Activated T-helper 1 cell treated with anti-CD3 and anti-CD28 coated beads, Interleukin-12 subunit alpha, Interleukin-12 subunit beta, Interleukin-2, Interleukin-4 antibody, amounts not matched to agents 30 ng/mL and 10 ng/mL and 1 ng/mL, durations not matched to agents 14 hours and 24 hours and 36 hours (primary cell): ENCODE measurements around the gene PPA2. TPM values are rescaled to one million over a fixed set of nuclear protein-coding genes. Genes with fewer than 3 reads are reported as not detected.
"Not testable (repeated sequence)": the region's sequence is repeated elsewhere in the genome, so short reads cannot be mapped to it uniquely, and the experiment has no call there.

ENCODE experiments used
- DNase-seq: peaks from one replicate; pipeline ENCODE4 v3.0.0; 2021; ENCODE audit warnings: low spot score
- H3K27ac Mint-ChIP-seq: one replicate; pipeline ENCODE4 v1.8.0; 2021; ENCODE audit warnings: mild to moderate bottlenecking, mixed read lengths
- H3K27me3 Mint-ChIP-seq: one replicate; pipeline ENCODE4 v1.8.0; 2022; ENCODE audit warnings: mild to moderate bottlenecking, moderate library complexity, mixed read lengths; ENCODE audit not compliant: insufficient read depth
- H3K36me3 Mint-ChIP-seq: one replicate; pipeline ENCODE4 v1.8.0; 2021; ENCODE audit warnings: low read depth, mixed read lengths
- H3K4me1 Mint-ChIP-seq: one replicate; pipeline ENCODE4 v1.8.0; 2021; ENCODE audit warnings: low read depth, mixed read lengths
- H3K4me3 Mint-ChIP-seq: one replicate; pipeline ENCODE4 v1.8.0; 2021; ENCODE audit warnings: mild to moderate bottlenecking, moderate library complexity, mixed read lengths
- H3K9me3 Mint-ChIP-seq: one replicate; pipeline ENCODE4 v1.8.0; 2021; ENCODE audit warnings: mixed read lengths
- intact Hi-C: fragments of 100-400 bp; cut with micrococcal nuclease; formaldehyde crosslinking; loops from one replicate; pipeline ENCODE4 v1.15.1; 2024
- total RNA-seq: library from RNA; stranded (reverse); gene quantifications from 2 replicates; pipeline ENCODE4 v1.2.3, GENCODE V29; 2022

Gene PPA2
- total RNA-seq, 1 donor from 2014 or later, result 67.2 TPM

DNA sequence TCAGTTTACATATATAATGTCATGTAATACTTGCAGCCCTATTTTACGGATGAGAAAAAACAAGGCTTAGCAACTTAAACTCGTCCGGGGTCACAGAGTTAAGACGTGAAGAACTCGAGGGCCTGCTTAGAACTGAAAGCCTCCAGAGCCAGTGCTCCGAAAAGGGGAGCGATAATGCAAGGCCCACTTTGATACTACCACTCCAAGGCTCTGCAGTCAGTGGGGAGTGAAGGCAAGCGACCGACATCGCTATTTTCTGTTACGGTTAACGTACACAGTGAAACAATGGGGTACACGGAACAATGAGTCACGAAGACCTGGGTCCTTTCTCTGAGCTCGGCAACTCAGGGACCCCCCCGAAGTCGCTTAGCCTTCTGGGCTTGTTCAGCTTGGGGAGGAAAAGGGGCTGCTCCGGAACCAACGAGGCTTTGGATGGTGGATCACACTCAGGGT lies 965 bp downstream of the PPA2 start:
- intact Hi-C loops, result loop anchor here (1.0 to 5.0 kb wide), 10 partner anchors 167 to 611 kb away; partner anchors contain the start of genes GSTCD, INTS12 and TET2
- DNase-seq, result no peak
- peaks cover 2% of the 10 kb centered on the region for H3K27me3 Mint-ChIP-seq

GRCh38 chr4:105471566-105472176 lies 2.2 kb downstream of the PPA2 start:
- peaks cover 26% of the 10 kb centered on the region for H3K36me3 Mint-ChIP-seq
- peak; percentile 64 for DNase-seq
- intact Hi-C loops, result loop anchor here (1.0 to 5.0 kb wide), 4 partner anchors 18 to 609 kb away; no protein-coding TSS in a partner anchor
- H3K4me1 Mint-ChIP-seq, result peaks cover 49% of the 10 kb centered on the region
- H3K9me3 Mint-ChIP-seq, result no peaks in the 10 kb centered on the region
- peaks cover 2% of the 10 kb centered on the region for H3K27me3 Mint-ChIP-seq
- no peak overlapping the region for H3K27ac Mint-ChIP-seq
- peak overlapping the region; percentile 78 for H3K4me3 Mint-ChIP-seq

More for the DNA sequence above, 965 bp downstream of the PPA2 start:
- Mint-ChIP-seq H3K36me3 (peaks cover 17% of the 10 kb centered on the region), H3K4me3 (peak overlapping the region; percentile 95), H3K27ac (peak overlapping the region; percentile 96), H3K4me1 (peaks cover 41% of the 10 kb centered on the region), H3K9me3 (no peaks in the 10 kb centered on the region)

- no peaks in the 10 kb centered on the region for H3K9me3 Mint-ChIP-seq
- H3K4me1 Mint-ChIP-seq, result peaks cover 49% of the 10 kb centered on the region
- peaks cover 33% of the 10 kb centered on the region for H3K36me3 Mint-ChIP-seq
- H3K27ac Mint-ChIP-seq, result no peak overlapping the region
- intact Hi-C loops, result loop anchor here (1.0 to 5.0 kb wide), 4 partner anchors 17 to 608 kb away; no protein-coding TSS in a partner anchor
- no peak for DNase-seq
- H3K27me3 Mint-ChIP-seq, result peaks cover 2% of the 10 kb centered on the region
- H3K4me3 Mint-ChIP-seq, result no peak overlapping the region
Measured at GRCh38 chr4:105470766-105471165, 3.1 kb downstream of the PPA2 start.

DNA sequence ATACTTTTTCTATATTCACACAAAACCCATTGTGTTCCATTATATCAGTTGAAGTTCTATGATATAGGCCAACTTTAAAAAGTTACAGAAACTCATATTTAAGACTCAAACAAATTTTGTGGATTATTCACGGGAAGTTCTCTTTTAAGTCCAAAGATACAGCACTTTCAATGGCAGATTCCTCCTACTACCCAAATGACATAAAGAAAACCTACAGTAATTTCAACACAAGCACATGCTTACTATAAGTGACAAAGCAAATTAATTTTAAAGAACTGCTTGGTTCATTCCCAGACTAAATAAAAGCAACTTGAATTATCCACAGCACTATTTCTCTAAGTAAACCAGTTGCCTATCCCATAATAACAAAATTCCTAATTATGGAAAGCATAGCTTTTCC lies 4.1 kb downstream of the PPA2 start:
- no peaks in the 10 kb centered on the region for H3K9me3 Mint-ChIP-seq
- DNase-seq, result no peak
- intact Hi-C loops, result loop anchor here (5.0 kb wide), 2 partner anchors 212 to 607 kb away; no protein-coding TSS in a partner anchor
- no peak overlapping the region for H3K4me3 Mint-ChIP-seq
- peaks cover 41% of the 10 kb centered on the region for H3K36me3 Mint-ChIP-seq
- peaks cover 49% of the 10 kb centered on the region for H3K4me1 Mint-ChIP-seq
- peaks cover 2% of the 10 kb centered on the region for H3K27me3 Mint-ChIP-seq
- H3K27ac Mint-ChIP-seq, result no peak overlapping the region

- DNase-seq, result no peak
- Mint-ChIP-seq H3K4me3 (no peak overlapping the region), H3K27me3 (no peaks in the 10 kb centered on the region), H3K36me3 (peaks cover 56% of the 10 kb centered on the region), H3K4me1 (peaks cover 43% of the 10 kb centered on the region), H3K9me3 (no peaks in the 10 kb centered on the region), H3K27ac (no peak overlapping the region)
- intact Hi-C loops, result no loop called here
Measured at GRCh38 chr4:105466580-105466979, 7.3 kb downstream of the PPA2 start.

- Mint-ChIP-seq H3K36me3 (peaks cover 54% of the 10 kb centered on the region), H3K4me1 (peaks cover 31% of the 10 kb centered on the region)
- H3K27me3 Mint-ChIP-seq, H3K27ac Mint-ChIP-seq, DNase-seq, intact Hi-C loops, H3K4me3 Mint-ChIP-seq, H3K9me3 Mint-ChIP-seq: not testable (repeated sequence)
Measured at GRCh38 chr4:105464563-105464962, 9.3 kb downstream of the PPA2 start.

- Mint-ChIP-seq H3K27ac (no peak overlapping the region), H3K27me3 (no peaks in the 10 kb centered on the region), H3K4me1 (peaks cover 23% of the 10 kb centered on the region), H3K9me3 (no peaks in the 10 kb centered on the region), H3K4me3 (no peak overlapping the region), H3K36me3 (peaks cover 50% of the 10 kb centered on the region)
- DNase-seq, result no peak
- intact Hi-C loops, result no loop called here
Measured at GRCh38 chr4:105462576-105462975, 11.3 kb downstream of the PPA2 start.

- H3K4me1 Mint-ChIP-seq, result peaks cover 16% of the 10 kb centered on the region
- no peak for DNase-seq
- no peaks in the 10 kb centered on the region for H3K9me3 Mint-ChIP-seq
- no peak overlapping the region for H3K4me3 Mint-ChIP-seq
- no peak overlapping the region for H3K27ac Mint-ChIP-seq
- H3K27me3 Mint-ChIP-seq, result no peaks in the 10 kb centered on the region
- intact Hi-C loops, result no loop called here
- peaks cover 44% of the 10 kb centered on the region for H3K36me3 Mint-ChIP-seq
Measured at GRCh38 chr4:105461621-105462382, 12.1 kb downstream of the PPA2 start.

DNA sequence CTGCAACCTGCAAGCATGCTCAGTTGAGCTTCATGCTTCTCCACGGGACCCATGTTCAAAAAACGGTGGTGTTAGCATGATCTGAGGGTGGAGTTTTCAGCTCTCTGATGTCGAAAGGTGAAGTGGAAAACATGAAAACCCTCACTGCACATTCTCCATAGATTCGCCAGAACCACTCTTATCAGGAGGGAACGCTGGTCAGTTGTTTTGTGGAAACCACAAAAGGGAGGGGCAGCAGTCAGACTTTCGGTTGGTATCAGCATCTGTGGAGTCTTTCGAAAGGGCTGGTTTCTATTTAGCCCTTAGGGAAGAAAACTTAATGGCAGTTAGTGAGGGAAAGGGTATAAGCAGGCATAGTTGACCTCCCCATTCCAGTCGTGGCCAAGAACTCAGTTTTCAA lies 12.6 kb downstream of the PPA2 start:
- Mint-ChIP-seq H3K4me3 (no peak overlapping the region), H3K27ac (no peak overlapping the region), H3K36me3 (peaks cover 42% of the 10 kb centered on the region), H3K27me3 (no peaks in the 10 kb centered on the region), H3K4me1 (peaks cover 16% of the 10 kb centered on the region), H3K9me3 (no peaks in the 10 kb centered on the region)
- intact Hi-C loops, result no loop called here
- DNase-seq, result no peak

DNA sequence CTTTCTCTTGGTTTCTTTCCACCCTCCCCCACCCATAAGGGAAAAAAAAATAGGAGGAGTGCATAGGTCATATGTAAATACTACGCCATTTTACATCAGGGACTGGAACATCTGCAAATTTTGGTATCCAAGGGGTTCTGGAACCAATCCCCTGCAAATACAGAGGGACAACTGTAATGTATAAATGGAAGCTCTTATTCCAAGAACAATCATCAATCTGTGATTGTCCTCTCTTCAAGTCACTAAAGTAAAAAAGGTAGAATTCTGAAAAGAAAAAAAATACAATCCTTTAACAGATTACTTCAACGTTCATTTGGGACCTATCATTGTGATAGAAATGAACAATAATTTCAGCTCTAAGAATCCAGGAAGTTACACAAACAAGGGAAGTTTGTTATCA lies 13.6 kb downstream of the PPA2 start:
- H3K27me3 Mint-ChIP-seq, result no peaks in the 10 kb centered on the region
- no peak overlapping the region for H3K4me3 Mint-ChIP-seq
- H3K4me1 Mint-ChIP-seq, result peaks cover 22% of the 10 kb centered on the region
- no peak for DNase-seq
- no peak overlapping the region for H3K27ac Mint-ChIP-seq
- intact Hi-C loops, result no loop called here
- H3K9me3 Mint-ChIP-seq, result no peaks in the 10 kb centered on the region
- H3K36me3 Mint-ChIP-seq, result peaks cover 35% of the 10 kb centered on the region

GRCh38 chr4:105458541-105458940 lies 15.3 kb downstream of the PPA2 start:
- DNase-seq, intact Hi-C loops, H3K4me3 Mint-ChIP-seq, H3K27me3 Mint-ChIP-seq, H3K9me3 Mint-ChIP-seq, H3K27ac Mint-ChIP-seq: not testable (repeated sequence)
- H3K36me3 Mint-ChIP-seq, result peaks cover 30% of the 10 kb centered on the region
- H3K4me1 Mint-ChIP-seq, result peaks cover 36% of the 10 kb centered on the region

GRCh38 chr4:105458001-105458400 lies 15.9 kb downstream of the PPA2 start:
- Mint-ChIP-seq H3K27ac (no peak overlapping the region), H3K36me3 (peaks cover 28% of the 10 kb centered on the region), H3K9me3 (no peaks in the 10 kb centered on the region), H3K27me3 (no peaks in the 10 kb centered on the region), H3K4me3 (no peak overlapping the region), H3K4me1 (peaks cover 41% of the 10 kb centered on the region)
- DNase-seq, result no peak
- intact Hi-C loops, result no loop called here

- intact Hi-C loops, result no loop called here
- DNase-seq, result no peak
- H3K4me3 Mint-ChIP-seq, result no peak overlapping the region
- peaks cover 33% of the 10 kb centered on the region for H3K4me1 Mint-ChIP-seq
- H3K27me3 Mint-ChIP-seq, result no peaks in the 10 kb centered on the region
- peaks cover 27% of the 10 kb centered on the region for H3K36me3 Mint-ChIP-seq
- no peak overlapping the region for H3K27ac Mint-ChIP-seq
- no peaks in the 10 kb centered on the region for H3K9me3 Mint-ChIP-seq
Measured at GRCh38 chr4:105455998-105456397, 17.9 kb downstream of the PPA2 start.
